ENCODE data around the gene SLCO2A1. TPM values are rescaled to one million over a fixed set of nuclear protein-coding genes. Genes with fewer than 3 reads are reported as not detected.

Gene SLCO2A1
- polyA plus RNA-seq, 1 donor (not counting 4 experiments of a cell fraction or from before 2014, with no cell fraction given): 0.80 TPM

- Histone ChIP-seq H3K9me3 (ENCODE audit: control insufficient read depth, low read depth, low read length) (no peaks in the 10 kb centered on the region), H2AFZ (ENCODE audit: control insufficient read depth, low read length) (no peak overlapping the region), H3K9ac (ENCODE audit: control insufficient read depth, extremely low read depth, insufficient read depth, low read length) (no peak overlapping the region), H3K79me2 (ENCODE audit: control insufficient read depth, insufficient read depth, low read length) (no peaks in the 10 kb centered on the region), H3K27me3 (ENCODE audit: control insufficient read depth, extremely low read depth, insufficient read depth, low read length) (peaks cover 36% of the 10 kb centered on the region), H4K20me1 (ENCODE audit: control insufficient read depth, extremely low read depth, insufficient read depth, low read length) (no peaks in the 10 kb centered on the region), H3K4me2 (ENCODE audit: control insufficient read depth, extremely low read depth, insufficient read depth, low read depth, low read length) (no peak overlapping the region), H3K36me3 (ENCODE audit: control insufficient read depth in 2 of 2, extremely low read depth in 1 of 2, insufficient read depth in 2 of 2, low read length in 2 of 2) (no peaks in the 10 kb centered on the region), H3K4me1 (ENCODE audit: control insufficient read depth, extremely low read depth, insufficient read depth, low read length) (no peaks in the 10 kb centered on the region), H3K9me1 (ENCODE audit: control insufficient read depth, extremely low read depth, insufficient read depth, low read length) (no peaks in the 10 kb centered on the region), H3K27ac (ENCODE audit: control insufficient read depth, insufficient read depth, low read length) (no peak overlapping the region), H3K4me3 (ENCODE audit: control insufficient read depth in 2 of 3, extremely low read depth in 1 of 3, insufficient read depth in 2 of 3, low read depth in 1 of 3, low read length in 3 of 3) (no peak overlapping the region)
- dilution Hi-C loops (cut with MboI; ENCODE audit: extremely low pct_ligation_motif_present, low sequenced_read_pairs): no loop called here
- no peak for FAIRE-seq
- no peak for TF ChIP-seq EZH2 (IDR thresholded peaks at IDR 0.05; ENCODE audit: low read length)
- TF ChIP-seq, protein P1, sequence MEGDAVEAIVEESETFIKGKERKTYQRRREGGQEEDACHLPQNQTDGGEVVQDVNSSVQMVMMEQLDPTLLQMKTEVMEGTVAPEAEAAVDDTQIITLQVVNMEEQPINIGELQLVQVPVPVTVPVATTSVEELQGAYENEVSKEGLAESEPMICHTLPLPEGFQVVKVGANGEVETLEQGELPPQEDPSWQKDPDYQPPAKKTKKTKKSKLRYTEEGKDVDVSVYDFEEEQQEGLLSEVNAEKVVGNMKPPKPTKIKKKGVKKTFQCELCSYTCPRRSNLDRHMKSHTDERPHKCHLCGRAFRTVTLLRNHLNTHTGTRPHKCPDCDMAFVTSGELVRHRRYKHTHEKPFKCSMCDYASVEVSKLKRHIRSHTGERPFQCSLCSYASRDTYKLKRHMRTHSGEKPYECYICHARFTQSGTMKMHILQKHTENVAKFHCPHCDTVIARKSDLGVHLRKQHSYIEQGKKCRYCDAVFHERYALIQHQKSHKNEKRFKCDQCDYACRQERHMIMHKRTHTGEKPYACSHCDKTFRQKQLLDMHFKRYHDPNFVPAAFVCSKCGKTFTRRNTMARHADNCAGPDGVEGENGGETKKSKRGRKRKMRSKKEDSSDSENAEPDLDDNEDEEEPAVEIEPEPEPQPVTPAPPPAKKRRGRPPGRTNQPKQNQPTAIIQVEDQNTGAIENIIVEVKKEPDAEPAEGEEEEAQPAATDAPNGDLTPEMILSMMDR (optimal IDR thresholded peaks at IDR 0.05 in 1 of 3, IDR thresholded peaks at IDR 0.05 in 1 of 3, conservative IDR thresholded peaks at IDR 0.05 in 1 of 3; ENCODE audit: extremely low read depth in 1 of 3, insufficient read depth in 2 of 3, low read length in 3 of 3): no peak
- no peak for DNase-seq (ENCODE audit: low read depth, low spot score)
Observed at GRCh38 chr3:133973249-133973980, 56.3 kb downstream of the SLCO2A1 start.

- H3K36me3 ChIP-seq (ENCODE audit: control insufficient read depth in 2 of 2, extremely low read depth in 1 of 2, insufficient read depth in 2 of 2, low read length in 2 of 2): no peaks in the 10 kb centered on the region
- dilution Hi-C loops (cut with MboI; ENCODE audit: extremely low pct_ligation_motif_present, low sequenced_read_pairs): no loop called here
- H4K20me1 ChIP-seq (ENCODE audit: control insufficient read depth, extremely low read depth, insufficient read depth, low read length): no peaks in the 10 kb centered on the region
- H3K4me3 ChIP-seq (ENCODE audit: control insufficient read depth in 2 of 3, extremely low read depth in 1 of 3, insufficient read depth in 2 of 3, low read depth in 1 of 3, low read length in 3 of 3): no peak overlapping the region
- H3K9me3 ChIP-seq (ENCODE audit: control insufficient read depth, low read depth, low read length): no peaks in the 10 kb centered on the region
- H3K9me1 ChIP-seq (ENCODE audit: control insufficient read depth, extremely low read depth, insufficient read depth, low read length): no peaks in the 10 kb centered on the region
- H3K4me1 ChIP-seq (ENCODE audit: control insufficient read depth, extremely low read depth, insufficient read depth, low read length): no peaks in the 10 kb centered on the region
- peaks cover 43% of the 10 kb centered on the region for H3K27me3 ChIP-seq (ENCODE audit: control insufficient read depth, extremely low read depth, insufficient read depth, low read length)
- FAIRE-seq (no peak), DNase-seq (ENCODE audit: low read depth, low spot score) (no peak)
- H3K9ac ChIP-seq (ENCODE audit: control insufficient read depth, extremely low read depth, insufficient read depth, low read length): no peak overlapping the region
- no peak overlapping the region for H2AFZ ChIP-seq (ENCODE audit: control insufficient read depth, low read length)
- TF ChIP-seq, protein P1 (optimal IDR thresholded peaks at IDR 0.05 in 1 of 3, IDR thresholded peaks at IDR 0.05 in 1 of 3, conservative IDR thresholded peaks at IDR 0.05 in 1 of 3; ENCODE audit: extremely low read depth in 1 of 3, insufficient read depth in 2 of 3, low read length in 3 of 3): no peak
- no peak for TF ChIP-seq EZH2 (IDR thresholded peaks at IDR 0.05; ENCODE audit: low read length)
- no peak overlapping the region for H3K4me2 ChIP-seq (ENCODE audit: control insufficient read depth, extremely low read depth, insufficient read depth, low read depth, low read length)
- no peaks in the 10 kb centered on the region for H3K79me2 ChIP-seq (ENCODE audit: control insufficient read depth, insufficient read depth, low read length)
- H3K27ac ChIP-seq (ENCODE audit: control insufficient read depth, insufficient read depth, low read length): no peak overlapping the region
Observed at GRCh38 chr3:133972156-133972555, 57.6 kb downstream of the SLCO2A1 start.

Data from keratinocyte (primary cell).